ENCODE results near the gene UBL4A.

Gene UBL4A

GRCh38 chrX:154434394-154435168, 51.8 kb downstream of the UBL4A start:
- DNase-seq (ENCODE audit: low read depth), result no peak
- H3K4me3 ChIP-seq (ENCODE audit: low read depth, low read length), result no peak overlapping the region
- TF ChIP-seq CTCF (IDR thresholded peaks at IDR 0.05; ENCODE audit: low read depth, low read length), result no peak
- no peak for TF ChIP-seq MAX (IDR thresholded peaks at IDR 0.05; ENCODE audit: low read depth, low read length)
- no peak for TF ChIP-seq POLR2A (IDR thresholded peaks at IDR 0.05; ENCODE audit: extremely low read depth, insufficient read length)
- no peak for TF ChIP-seq MYC (IDR thresholded peaks at IDR 0.05; ENCODE audit: low read depth, low read length)

Measured in NB4 (cell line).